Measurements from ENCODE around the gene LTC4S. TPM values are rescaled to one million over a fixed set of nuclear protein-coding genes. Genes with fewer than 3 reads are reported as not detected.

Gene LTC4S
- total RNA-seq, 1 experiment from 2014 or later: 3.7 TPM

- no peak overlapping the region for H3K27ac ChIP-seq (ENCODE audit: insufficient read length, low read depth, low read length)
- H3K9me3 ChIP-seq (ENCODE audit: control insufficient read depth, low read depth, low read length): no peaks in the 10 kb centered on the region
- DNase-seq: no peak
- H3T11ph ChIP-seq (ENCODE audit: low read length): no peak overlapping the region
- H2BK120ac ChIP-seq (ENCODE audit: low read depth, low read length, poor library complexity, severe bottlenecking): no peak overlapping the region
- no peak overlapping the region for H4K91ac ChIP-seq (ENCODE audit: insufficient read length, low read depth, low read length)
- WGBS (ENCODE audit: extremely low coverage, insufficient read length, low lambda C conversion rate): no CpG with 5 or more reads among the region's 10 CpGs
- H3K27me3 ChIP-seq (ENCODE audit: insufficient read depth, low read length): no peaks in the 10 kb centered on the region
- no peak overlapping the region for H3K56ac ChIP-seq (ENCODE audit: insufficient read length, low read depth, low read length)
- H3K23me2 ChIP-seq (ENCODE audit: insufficient read length, low read depth, low read length, poor library complexity, severe bottlenecking): no peaks in the 10 kb centered on the region
- no peak overlapping the region for H3K9ac ChIP-seq (ENCODE audit: extremely low read depth, insufficient read length, low read length)
- Mint-ChIP-seq H3K4me1 (peaks cover 38 to 49% of the 10 kb centered on the region in 2 experiments), H3K4me3 (no peak overlapping the region), H3K27ac (peak overlapping the region; percentile 23 to 74 (median 70); a peak in 5 of 7 replicates), H3K27me3 (ENCODE audit: low read depth) (no peaks in the 10 kb centered on the region; the same call in 1 of the 2 replicates), H3K36me3 (ENCODE audit: insufficient read depth in 1 of 3, low read depth in 3 of 3) (peaks cover 13 to 31% (median 28%) of the 10 kb centered on the region in 3 experiments), H3K9me3 (no peaks in the 10 kb centered on the region)
- H2BK5ac ChIP-seq (ENCODE audit: insufficient read length, low read length): no peak overlapping the region
- no peak overlapping the region for H2AK5ac ChIP-seq (ENCODE audit: insufficient read length, low read length)
- no peak overlapping the region for H3K23ac ChIP-seq (ENCODE audit: insufficient read length, low read depth, low read length)
- no peak overlapping the region for H4K8ac ChIP-seq (replicated peaks; ENCODE audit: insufficient read length, low read depth, low read length)
- H3K18ac ChIP-seq (ENCODE audit: insufficient read length, low read depth, low read length): no peak overlapping the region
- no peaks in the 10 kb centered on the region for H4K20me1 ChIP-seq (ENCODE audit: control insufficient read depth, insufficient read depth, insufficient read length)
- no peak overlapping the region for H2BK12ac ChIP-seq (ENCODE audit: insufficient read length, low read depth, low read length)
- no peak overlapping the region for H3K4ac ChIP-seq (ENCODE audit: low read depth, low read length)
- no peak overlapping the region for H2BK15ac ChIP-seq (ENCODE audit: low read depth, low read length)
- no peak overlapping the region for H4K5ac ChIP-seq (ENCODE audit: insufficient read length, low read depth, low read length)
- no peaks in the 10 kb centered on the region for H3K4me1 ChIP-seq (ENCODE audit: insufficient read depth, low read length)
- H3K4me2 ChIP-seq (ENCODE audit: insufficient read depth, insufficient read length, low read length): no peak overlapping the region
- TF ChIP-seq, protein P1, sequence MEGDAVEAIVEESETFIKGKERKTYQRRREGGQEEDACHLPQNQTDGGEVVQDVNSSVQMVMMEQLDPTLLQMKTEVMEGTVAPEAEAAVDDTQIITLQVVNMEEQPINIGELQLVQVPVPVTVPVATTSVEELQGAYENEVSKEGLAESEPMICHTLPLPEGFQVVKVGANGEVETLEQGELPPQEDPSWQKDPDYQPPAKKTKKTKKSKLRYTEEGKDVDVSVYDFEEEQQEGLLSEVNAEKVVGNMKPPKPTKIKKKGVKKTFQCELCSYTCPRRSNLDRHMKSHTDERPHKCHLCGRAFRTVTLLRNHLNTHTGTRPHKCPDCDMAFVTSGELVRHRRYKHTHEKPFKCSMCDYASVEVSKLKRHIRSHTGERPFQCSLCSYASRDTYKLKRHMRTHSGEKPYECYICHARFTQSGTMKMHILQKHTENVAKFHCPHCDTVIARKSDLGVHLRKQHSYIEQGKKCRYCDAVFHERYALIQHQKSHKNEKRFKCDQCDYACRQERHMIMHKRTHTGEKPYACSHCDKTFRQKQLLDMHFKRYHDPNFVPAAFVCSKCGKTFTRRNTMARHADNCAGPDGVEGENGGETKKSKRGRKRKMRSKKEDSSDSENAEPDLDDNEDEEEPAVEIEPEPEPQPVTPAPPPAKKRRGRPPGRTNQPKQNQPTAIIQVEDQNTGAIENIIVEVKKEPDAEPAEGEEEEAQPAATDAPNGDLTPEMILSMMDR (conservative IDR thresholded peaks at IDR 0.05): no peak
- no peak overlapping the region for H3K14ac ChIP-seq (ENCODE audit: insufficient read depth, low read length)
- H3K79me2 ChIP-seq (ENCODE audit: insufficient read depth, low read length): peaks cover 9% of the 10 kb centered on the region; the same call in 1 of the 2 replicates
- H3K79me1 ChIP-seq (ENCODE audit: insufficient read depth, low read depth, low read length, poor library complexity, severe bottlenecking): peaks cover 11% of the 10 kb centered on the region
- H2AFZ ChIP-seq (ENCODE audit: low read length): no peak overlapping the region
- no peak overlapping the region for H2BK20ac ChIP-seq (ENCODE audit: low read depth, low read length, poor library complexity, severe bottlenecking)
Measured at GRCh38 chr5:179762079-179762780, 31.6 kb upstream of the LTC4S start.

All from H9 (cell line).